ENCODE data around the gene LPP. TPM values are rescaled to one million over a fixed set of nuclear protein-coding genes. Genes with fewer than 3 reads are reported as not detected.

Gene LPP
- total and polyA plus RNA-seq, 9 of the 15 experiments (the other 6 are each of a cell fraction or from before 2014, with no cell fraction given): 0.07 to 0.18 TPM; not detected in 7

- intact Hi-C loops (cut with micrococcal nuclease) (no loop called here), in situ Hi-C loops (cut with MboI) (no loop called here)
- Histone ChIP-seq H3K9me1 (ENCODE audit: control insufficient read depth, insufficient read depth, low read length) (no peaks in the 10 kb centered on the region), H3K79me2 (ENCODE audit: control insufficient read depth, insufficient read depth, low read length) (no peaks in the 10 kb centered on the region), H3K4me2 (ENCODE audit: insufficient read depth, low read length) (no peak overlapping the region), H3K9me3 (replicated peaks; ENCODE audit: control insufficient read depth, insufficient read depth, low read depth, low read length) (no peaks in the 10 kb centered on the region), H4K20me1 (replicated peaks; ENCODE audit: control insufficient read depth, insufficient read depth, low read length) (no peaks in the 10 kb centered on the region), H3K4me3 (no peak overlapping the region), H3K27ac (ENCODE audit: extremely low read depth, low read depth, low read length) (no peak overlapping the region), H3K36me3 (ENCODE audit: control insufficient read depth, insufficient read depth, low read length) (no peaks in the 10 kb centered on the region), H3K27me3 (ENCODE audit: control insufficient read depth in 2 of 2, insufficient read depth in 2 of 2, low read length in 2 of 2) (no peaks in the 10 kb centered on the region), H3K9ac (ENCODE audit: insufficient read depth in 1 of 2, low read depth in 2 of 2, low read length in 2 of 2) (no peak overlapping the region), H3K4me1 (replicated peaks in 1 of 2; ENCODE audit: control insufficient read depth in 2 of 2, insufficient read depth in 2 of 2, low read length in 2 of 2) (no peaks in the 10 kb centered on the region), H2AFZ (ENCODE audit: low read depth, low read length) (no peak overlapping the region)
- POLR2A ChIA-PET: no interaction called here
- DNase-seq (ENCODE audit: extremely low read depth in 1 of 4, low spot score in 3 of 4) (no peak), ATAC-seq (no peak), FAIRE-seq (no peak)
- 0% methylated on average over 1 of the region's 1 CpG for WGBS (ENCODE audit: insufficient coverage, low coverage, missing lambda C conversion rate)
- TF ChIP-seq ADNP (tag; IDR thresholded peaks at IDR 0.05): no peak
- TF ChIP-seq DPF2 (IDR thresholded peaks at IDR 0.05): no peak
- TF ChIP-seq AFF1 (IDR thresholded peaks at IDR 0.05; ENCODE audit: low read depth in 1 of 2, partially characterized antibody in 2 of 2): no peak
- TF ChIP-seq STAT5B (CRISPR knock-in tag; IDR thresholded peaks at IDR 0.05): no peak
- no peak for TF ChIP-seq ARID4B (CRISPR knock-in tag; IDR thresholded peaks at IDR 0.05)
- TF ChIP-seq MXD1 (CRISPR knock-in tag; IDR thresholded peaks at IDR 0.05; ENCODE audit: borderline replicate concordance, poor library complexity, severe bottlenecking): no peak
- TF ChIP-seq ETV5 (CRISPR knock-in tag; IDR thresholded peaks at IDR 0.05; ENCODE audit: low read depth): no peak
- no peak for TF ChIP-seq ZNF263 (CRISPR knock-in tag; IDR thresholded peaks at IDR 0.05; ENCODE audit: borderline replicate concordance)
- TF ChIP-seq NFYB (IDR thresholded peaks at IDR 0.05; ENCODE audit: extremely low read depth, insufficient read length): no peak
- TF ChIP-seq ZNF384 (IDR thresholded peaks at IDR 0.05; ENCODE audit: low read depth, low read length): no peak
- TF ChIP-seq SREBF2 (CRISPR knock-in tag; IDR thresholded peaks at IDR 0.05): no peak
- TF ChIP-seq ZNF133 (CRISPR knock-in tag; IDR thresholded peaks at IDR 0.05): no peak
- BruUV-seq (replicated peaks): no TSS peak
- CTCF ChIA-PET (ENCODE audit: low intra/inter-chr PET ratio): no interaction called here
Measured at GRCh38 chr3:188506446-188506845, 352.5 kb downstream of the LPP start.

Measured in K562 (cell line).